ENCODE measurements around the gene FAR2.

The FAR2 gene

DNA sequence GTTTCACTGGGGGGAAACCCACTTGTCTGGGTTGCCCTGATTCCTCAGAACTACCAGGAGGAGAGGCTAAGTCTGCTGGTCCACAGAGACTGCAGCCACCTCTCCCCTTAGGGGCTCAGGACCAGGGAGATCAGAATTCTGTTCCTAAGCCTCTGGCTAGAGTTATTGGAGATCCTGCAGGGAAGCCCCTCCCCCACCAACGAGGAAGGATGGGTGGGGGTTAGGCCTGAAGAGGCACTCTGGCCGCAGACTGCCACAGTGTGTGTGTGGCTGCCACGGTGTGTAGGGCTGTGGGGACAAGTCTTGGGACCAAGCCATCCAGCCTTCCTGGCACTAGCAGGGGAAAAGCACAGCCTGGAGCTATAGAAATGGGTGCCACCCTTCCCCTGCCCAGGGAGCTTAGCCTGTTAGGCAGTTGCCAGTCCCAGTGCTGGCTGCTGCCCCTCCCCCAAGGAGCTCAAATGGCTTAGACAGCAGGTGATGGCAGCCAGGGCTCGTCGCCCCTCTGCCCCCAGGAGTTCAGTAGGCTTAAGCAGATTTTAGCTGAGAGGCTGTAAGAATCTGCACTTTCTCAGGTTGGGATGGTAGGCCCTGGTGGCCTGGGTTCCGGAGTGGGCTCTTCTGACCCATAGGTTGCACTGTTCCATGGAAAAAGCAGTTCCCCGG, 124.2 kb downstream of the FAR2 start:
- Histone ChIP-seq H3K4me1 (ENCODE audit: insufficient read depth, low read length) (peaks cover 6% of the 10 kb centered on the region; the same call in 1 of the 2 replicates), H3K9ac (ENCODE audit: low read depth, low read length) (no peak overlapping the region), H3K36me3 (ENCODE audit: insufficient read depth, low read depth, low read length) (no peaks in the 10 kb centered on the region; the same call in 1 of the 2 replicates), H3K4me3 (ENCODE audit: low read length) (no peak overlapping the region), H3K9me3 (ENCODE audit: insufficient read depth, low read depth, low read length) (no peaks in the 10 kb centered on the region), H3K27me3 (ENCODE audit: insufficient read depth, low read length) (no peaks in the 10 kb centered on the region), H3K27ac (ENCODE audit: low read length) (no peak overlapping the region)

DNA sequence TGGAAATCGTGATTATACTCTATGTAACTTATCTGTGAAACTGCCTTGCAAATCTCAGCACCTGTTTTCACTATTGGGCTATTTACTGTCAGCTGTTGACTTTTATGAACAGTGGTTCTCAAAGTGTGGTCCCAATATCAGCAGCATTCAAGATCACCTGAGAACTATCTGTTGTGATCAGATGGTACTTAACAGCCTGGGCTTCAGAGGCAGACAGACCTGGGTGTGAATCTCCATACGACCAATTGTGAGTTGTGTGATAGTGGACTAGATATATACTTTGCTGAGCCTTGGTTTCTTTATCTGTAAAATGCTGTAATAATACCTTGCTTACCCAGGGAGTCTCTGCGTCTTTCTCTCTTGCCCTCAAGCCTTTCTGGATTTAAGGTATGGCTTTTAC, 126.8 kb downstream of the FAR2 start:
- Histone ChIP-seq H3K4me3 (ENCODE audit: low read length) (no peak overlapping the region), H3K27me3 (ENCODE audit: insufficient read depth, low read length) (no peaks in the 10 kb centered on the region), H3K36me3 (ENCODE audit: insufficient read depth, low read depth, low read length) (no peaks in the 10 kb centered on the region; the same call in 1 of the 2 replicates), H3K9me3 (ENCODE audit: insufficient read depth, low read depth, low read length) (no peaks in the 10 kb centered on the region), H3K9ac (ENCODE audit: low read depth, low read length) (no peak overlapping the region), H3K27ac (ENCODE audit: low read length) (no peak overlapping the region), H3K4me1 (ENCODE audit: insufficient read depth, low read length) (peaks cover 6% of the 10 kb centered on the region; the same call in 1 of the 2 replicates)

DNA sequence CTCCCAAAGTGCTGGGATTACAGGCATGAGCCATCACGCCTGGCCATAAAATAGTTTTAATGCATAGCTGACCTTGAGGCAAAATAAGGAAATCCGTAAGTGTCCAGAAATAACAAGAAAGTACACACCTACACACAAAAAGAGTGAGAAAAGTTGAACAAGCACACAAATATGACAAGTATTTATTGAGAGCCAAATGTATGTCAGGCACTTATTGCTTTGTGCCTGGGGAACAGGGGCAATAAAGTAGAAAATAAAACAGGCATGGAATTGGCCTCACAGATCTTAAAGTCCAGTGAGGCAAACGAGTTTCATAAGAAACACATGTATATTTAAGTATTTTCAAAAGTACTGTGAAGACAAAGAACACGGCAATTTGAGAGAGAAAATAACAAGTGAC, 128.2 kb downstream of the FAR2 start:
- Histone ChIP-seq H3K27me3 (ENCODE audit: insufficient read depth, low read length) (no peaks in the 10 kb centered on the region), H3K36me3 (ENCODE audit: insufficient read depth, low read depth, low read length) (no peaks in the 10 kb centered on the region), H3K9me3 (ENCODE audit: insufficient read depth, low read depth, low read length) (no peaks in the 10 kb centered on the region), H3K4me1 (ENCODE audit: insufficient read depth, low read length) (peaks cover 6% of the 10 kb centered on the region; the same call in 1 of the 2 replicates), H3K27ac (ENCODE audit: low read length) (no peak overlapping the region), H3K4me3 (ENCODE audit: low read length) (no peak overlapping the region), H3K9ac (ENCODE audit: low read depth, low read length) (no peak overlapping the region)

DNA sequence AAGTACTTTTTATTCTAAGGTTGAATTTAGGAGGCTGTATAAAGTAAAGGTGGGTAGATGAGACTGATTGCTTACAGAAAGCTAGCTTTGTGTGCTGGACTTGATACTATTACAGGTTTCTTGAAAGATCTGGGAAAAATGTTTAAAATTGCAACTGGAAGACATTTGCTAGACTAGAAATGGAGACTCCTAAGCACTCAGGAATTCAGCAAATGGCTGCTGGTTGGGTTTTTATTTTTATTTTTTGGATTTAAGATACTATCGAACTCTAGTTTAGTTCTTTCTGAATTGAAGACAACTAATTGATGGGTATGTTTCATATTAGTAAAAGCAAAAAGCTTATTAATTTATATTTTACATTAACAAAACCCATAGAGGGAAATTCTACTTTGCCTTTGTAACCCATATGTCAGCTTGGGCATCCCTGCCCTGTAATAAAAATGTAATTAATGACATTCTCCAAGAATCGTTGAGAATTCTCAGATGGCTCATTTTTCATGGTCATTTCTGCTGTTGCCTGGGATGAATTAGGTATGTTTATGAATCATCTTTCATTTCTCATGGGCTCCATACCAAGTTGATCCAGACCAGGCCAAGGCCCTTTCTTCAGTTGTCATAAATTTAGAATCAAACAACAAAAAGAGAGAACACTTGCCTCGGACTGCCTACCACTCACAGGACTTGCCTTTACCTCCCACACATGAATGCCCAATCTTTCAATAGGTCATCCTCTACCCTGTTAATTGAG, 129.8 kb downstream of the FAR2 start:
- Histone ChIP-seq H3K27ac (ENCODE audit: low read length) (no peak overlapping the region), H3K4me1 (ENCODE audit: insufficient read depth, low read length) (no peaks in the 10 kb centered on the region), H3K9me3 (ENCODE audit: insufficient read depth, low read depth, low read length) (no peaks in the 10 kb centered on the region), H3K36me3 (ENCODE audit: insufficient read depth, low read depth, low read length) (no peaks in the 10 kb centered on the region), H3K27me3 (ENCODE audit: insufficient read depth, low read length) (no peaks in the 10 kb centered on the region), H3K9ac (ENCODE audit: low read depth, low read length) (no peak overlapping the region), H3K4me3 (ENCODE audit: low read length) (no peak overlapping the region)

DNA sequence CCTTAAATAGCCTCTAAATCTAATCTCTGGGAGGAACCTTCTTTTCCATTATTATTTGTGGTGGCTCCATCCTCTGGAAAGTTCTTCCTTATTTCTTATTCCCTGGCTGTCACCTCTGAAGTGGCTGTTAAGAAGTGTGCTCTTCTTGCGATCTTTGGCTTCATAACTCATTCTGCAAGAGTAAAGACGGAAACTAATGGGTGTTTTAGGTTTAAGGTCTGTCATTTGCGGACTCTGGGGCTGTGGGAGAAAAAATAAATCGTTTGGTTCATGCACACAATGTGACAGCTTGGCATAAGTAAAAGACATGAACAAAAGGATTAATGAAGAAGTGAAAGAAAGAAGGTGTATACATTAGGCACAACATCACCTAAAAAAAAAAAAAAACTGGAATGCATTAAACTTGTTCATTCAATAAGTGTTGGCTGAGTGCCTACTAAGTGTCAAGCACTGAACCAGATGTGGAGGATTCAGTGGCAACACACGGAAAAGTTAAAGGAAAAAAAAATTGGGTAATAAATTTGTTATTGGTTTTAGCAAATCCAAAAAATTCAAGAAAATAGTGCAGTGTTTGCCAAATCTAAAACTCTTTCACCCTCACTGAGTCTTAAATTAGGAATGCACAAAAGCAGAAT, 132.4 kb downstream of the FAR2 start:
- H3K9ac ChIP-seq (ENCODE audit: low read depth, low read length), result no peak overlapping the region
- H3K27ac ChIP-seq (ENCODE audit: low read length), result no peak overlapping the region
- no peak overlapping the region for H3K4me3 ChIP-seq (ENCODE audit: low read length)
- no peaks in the 10 kb centered on the region for H3K27me3 ChIP-seq (ENCODE audit: insufficient read depth, low read length)
- no peaks in the 10 kb centered on the region for H3K9me3 ChIP-seq (ENCODE audit: insufficient read depth, low read depth, low read length)
- H3K4me1 ChIP-seq (ENCODE audit: insufficient read depth, low read length), result no peaks in the 10 kb centered on the region
- H3K36me3 ChIP-seq (ENCODE audit: insufficient read depth, low read depth, low read length), result no peaks in the 10 kb centered on the region

DNA sequence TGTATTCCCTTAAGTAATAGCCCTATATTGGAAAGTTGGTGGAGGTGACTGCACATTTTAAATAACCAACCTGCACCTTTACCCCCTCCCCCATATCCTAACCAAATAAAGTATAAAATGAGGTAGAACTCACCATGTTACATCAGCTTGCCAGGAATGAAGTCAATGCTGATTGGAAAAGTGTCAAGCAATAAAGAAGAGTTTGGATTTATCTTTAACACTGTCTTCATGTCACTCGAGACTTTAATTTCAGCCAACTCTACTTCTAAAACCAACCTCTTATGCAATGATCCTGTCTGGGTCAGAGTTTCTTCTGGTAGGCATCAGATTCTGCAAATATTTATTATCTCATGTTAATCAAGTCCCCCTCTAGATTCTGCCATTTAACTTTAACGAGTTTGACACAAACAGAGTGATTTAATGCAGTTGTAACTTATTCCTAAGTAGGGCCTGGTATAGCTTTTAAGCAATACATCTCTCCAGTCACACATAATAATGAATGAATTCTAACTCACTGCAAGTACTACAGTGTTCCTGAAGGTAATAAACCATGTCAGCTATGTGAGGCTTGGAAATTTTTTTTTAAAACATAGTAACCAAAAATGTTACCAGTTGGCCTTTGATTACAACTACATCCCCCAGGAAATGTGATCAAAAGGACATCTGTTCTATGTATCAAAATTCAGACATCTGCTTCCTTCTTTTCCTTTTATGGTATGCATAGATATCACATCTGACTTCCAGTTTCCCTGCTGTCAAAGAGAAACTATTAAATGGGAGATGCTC, 133.1 kb downstream of the FAR2 start:
- Histone ChIP-seq H3K4me1 (ENCODE audit: insufficient read depth, low read length) (no peaks in the 10 kb centered on the region), H3K9me3 (ENCODE audit: insufficient read depth, low read depth, low read length) (no peaks in the 10 kb centered on the region), H3K27me3 (ENCODE audit: insufficient read depth, low read length) (no peaks in the 10 kb centered on the region), H3K9ac (ENCODE audit: low read depth, low read length) (no peak overlapping the region), H3K27ac (ENCODE audit: low read length) (no peak overlapping the region), H3K4me3 (ENCODE audit: low read length) (no peak overlapping the region), H3K36me3 (ENCODE audit: insufficient read depth, low read depth, low read length) (no peaks in the 10 kb centered on the region)

DNA sequence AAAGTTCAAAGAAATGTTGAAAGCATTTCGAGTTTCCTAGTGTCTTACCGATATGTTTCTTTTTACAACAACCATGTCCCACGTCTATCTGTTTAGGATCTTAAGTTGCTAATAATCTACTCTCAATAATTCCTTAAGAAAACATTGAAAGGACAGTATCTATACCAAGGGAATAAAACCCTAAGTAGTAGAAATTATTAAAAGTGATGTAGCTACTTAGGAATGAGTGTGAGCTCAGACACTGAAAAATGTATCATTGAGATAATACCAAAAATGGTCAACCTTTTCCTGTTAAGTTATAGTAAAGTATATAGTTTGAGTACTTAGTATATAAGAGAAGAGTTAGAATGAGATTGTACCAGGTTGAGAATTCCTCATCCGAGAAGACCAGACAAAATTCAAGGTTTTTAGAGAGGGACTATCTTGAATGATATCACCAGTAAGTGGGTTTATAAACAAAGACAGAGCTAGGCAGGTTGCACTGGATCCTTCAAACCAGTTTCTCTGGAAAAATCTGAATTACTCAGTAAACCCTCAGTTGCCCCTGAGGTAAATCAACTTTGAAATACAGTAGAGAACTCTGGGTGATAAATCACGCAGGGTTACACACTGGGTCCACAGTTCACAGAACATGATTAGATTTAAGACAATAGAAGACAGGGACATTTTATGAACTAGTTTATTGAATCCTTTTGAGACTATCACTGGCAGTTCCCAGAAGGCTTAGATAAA, 135.1 kb downstream of the FAR2 start:
- no peak overlapping the region for H3K27ac ChIP-seq (ENCODE audit: low read length)
- H3K9ac ChIP-seq (ENCODE audit: low read depth, low read length), result no peak overlapping the region
- H3K9me3 ChIP-seq (ENCODE audit: insufficient read depth, low read depth, low read length), result no peaks in the 10 kb centered on the region
- peaks cover 3% of the 10 kb centered on the region; the same call in 1 of the 2 replicates for H3K4me1 ChIP-seq (ENCODE audit: insufficient read depth, low read length)
- no peaks in the 10 kb centered on the region for H3K36me3 ChIP-seq (ENCODE audit: insufficient read depth, low read depth, low read length)
- no peaks in the 10 kb centered on the region for H3K27me3 ChIP-seq (ENCODE audit: insufficient read depth, low read length)
- no peak overlapping the region for H3K4me3 ChIP-seq (ENCODE audit: low read length)

DNA sequence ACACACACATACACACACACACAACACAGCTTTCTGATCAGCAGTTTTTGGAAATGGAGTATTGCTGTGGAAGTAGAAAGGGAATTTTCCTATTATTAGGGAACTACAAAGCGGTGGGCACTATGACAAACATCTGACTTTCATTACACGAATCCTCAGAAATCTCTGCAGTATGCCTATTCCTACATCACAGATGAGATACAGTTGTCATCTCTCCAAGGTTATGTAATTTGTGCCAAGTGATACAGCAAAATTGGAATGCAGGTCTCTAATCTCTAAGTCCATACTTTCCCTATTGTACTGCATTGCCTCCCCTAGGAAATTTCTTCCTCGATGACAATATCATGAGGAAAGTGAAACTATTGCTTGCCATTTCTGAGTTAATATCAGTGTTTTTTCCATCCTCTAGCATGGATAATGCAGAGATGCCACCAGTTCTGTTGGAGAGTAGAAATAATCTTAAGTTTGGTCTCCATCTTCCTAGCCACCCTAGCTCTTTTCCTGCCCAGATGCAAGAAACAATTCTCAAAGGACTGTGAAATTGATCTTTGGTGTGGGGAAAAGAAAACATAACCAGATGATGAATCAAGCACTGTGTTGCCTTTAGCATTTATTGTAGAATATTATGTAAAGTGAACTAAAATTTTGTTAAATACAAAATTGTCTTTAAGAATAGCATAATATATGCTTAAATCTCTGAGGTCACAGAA, 137.2 kb downstream of the FAR2 start:
- Histone ChIP-seq H3K4me1 (ENCODE audit: insufficient read depth, low read length) (peaks cover 3% of the 10 kb centered on the region; the same call in 1 of the 2 replicates), H3K27me3 (ENCODE audit: insufficient read depth, low read length) (no peaks in the 10 kb centered on the region), H3K27ac (ENCODE audit: low read length) (no peak overlapping the region), H3K9ac (ENCODE audit: low read depth, low read length) (no peak overlapping the region), H3K9me3 (ENCODE audit: insufficient read depth, low read depth, low read length) (no peaks in the 10 kb centered on the region), H3K36me3 (ENCODE audit: insufficient read depth, low read depth, low read length) (no peaks in the 10 kb centered on the region), H3K4me3 (ENCODE audit: low read length) (no peak overlapping the region)

DNA sequence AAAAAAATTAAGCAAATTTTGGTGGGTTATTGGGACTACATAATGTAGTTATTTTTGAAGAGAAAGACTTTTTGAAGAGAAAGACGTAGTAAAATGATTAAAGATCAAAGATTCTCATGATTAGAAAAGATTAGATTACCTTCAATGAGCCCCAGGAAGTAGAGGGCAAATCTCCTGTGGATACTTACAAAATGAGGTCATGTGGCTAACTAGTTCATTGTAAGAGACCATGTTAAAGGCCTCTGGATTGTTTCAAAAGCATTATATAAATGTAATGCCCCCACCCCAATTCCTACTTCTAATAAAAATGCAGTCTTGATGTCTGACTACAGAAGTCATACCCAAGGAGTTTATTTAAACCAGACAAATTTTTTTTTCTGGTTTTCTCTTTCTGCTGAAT, 138.5 kb downstream of the FAR2 start:
- Histone ChIP-seq H3K27ac (ENCODE audit: low read length) (no peak overlapping the region), H3K4me3 (ENCODE audit: low read length) (no peak overlapping the region), H3K9me3 (ENCODE audit: insufficient read depth, low read depth, low read length) (no peaks in the 10 kb centered on the region), H3K4me1 (ENCODE audit: insufficient read depth, low read length) (peaks cover 3% of the 10 kb centered on the region; the same call in 1 of the 2 replicates), H3K9ac (ENCODE audit: low read depth, low read length) (no peak overlapping the region), H3K27me3 (ENCODE audit: insufficient read depth, low read length) (no peaks in the 10 kb centered on the region), H3K36me3 (ENCODE audit: insufficient read depth, low read depth, low read length) (no peaks in the 10 kb centered on the region)

DNA sequence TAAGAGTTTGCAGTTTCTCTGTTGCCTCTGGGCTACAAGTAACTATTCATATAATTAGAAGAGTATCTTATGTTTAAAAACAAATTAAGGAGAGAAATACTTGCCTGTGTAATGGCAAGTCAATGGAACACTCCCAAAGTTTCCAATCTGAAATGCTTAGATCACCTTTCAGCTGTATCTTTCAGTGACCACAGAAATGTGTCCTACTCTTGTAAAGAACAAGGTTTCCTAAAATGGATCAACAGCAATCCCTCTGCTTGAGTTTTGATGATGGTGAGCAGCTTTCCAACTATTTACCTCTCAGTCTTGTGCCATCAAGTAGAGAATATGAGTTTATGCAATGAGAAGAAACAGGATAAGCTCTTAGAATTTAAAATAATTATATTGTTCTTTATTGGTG, 139.0 kb downstream of the FAR2 start:
- Histone ChIP-seq H3K27me3 (ENCODE audit: insufficient read depth, low read length) (no peaks in the 10 kb centered on the region), H3K27ac (ENCODE audit: low read length) (no peak overlapping the region)

More for the DNA sequence above, 139.0 kb downstream of the FAR2 start:
- Histone ChIP-seq H3K4me1 (ENCODE audit: insufficient read depth, low read length) (peaks cover 3% of the 10 kb centered on the region; the same call in 1 of the 2 replicates), H3K4me3 (ENCODE audit: low read length) (no peak overlapping the region), H3K9ac (ENCODE audit: low read depth, low read length) (no peak overlapping the region), H3K9me3 (ENCODE audit: insufficient read depth, low read depth, low read length) (no peaks in the 10 kb centered on the region), H3K36me3 (ENCODE audit: insufficient read depth, low read depth, low read length) (no peaks in the 10 kb centered on the region)
